LNCaP clone FGC (cell line): Measurements from ENCODE around the gene CCDC102B.
"Not testable (repeated sequence)": the region's sequence is repeated elsewhere in the genome, so short reads cannot be mapped to it uniquely, and the experiment has no call there.

Source experiments
- DNase-seq: peaks from one replicate; pipeline ENCODE4 v3.0.0-alpha.2; 2011; ENCODE audit warnings: low read depth
- H3K4me3 ChIP-seq: 2 replicates; pipeline ENCODE4 v1.5.1; 2011; ENCODE audit warnings: mild to moderate bottlenecking, low read depth, low read length, control low read depth
- TF ChIP-seq, protein P1 (sequence below): IDR thresholded peaks from 2 replicates; pipeline ENCODE4 v1.5.1; 2012; ENCODE audit warnings: mild to moderate bottlenecking; ENCODE audit not compliant: control insufficient read depth, insufficient read depth; ENCODE audit errors: extremely low read depth

Gene CCDC102B

DNA sequence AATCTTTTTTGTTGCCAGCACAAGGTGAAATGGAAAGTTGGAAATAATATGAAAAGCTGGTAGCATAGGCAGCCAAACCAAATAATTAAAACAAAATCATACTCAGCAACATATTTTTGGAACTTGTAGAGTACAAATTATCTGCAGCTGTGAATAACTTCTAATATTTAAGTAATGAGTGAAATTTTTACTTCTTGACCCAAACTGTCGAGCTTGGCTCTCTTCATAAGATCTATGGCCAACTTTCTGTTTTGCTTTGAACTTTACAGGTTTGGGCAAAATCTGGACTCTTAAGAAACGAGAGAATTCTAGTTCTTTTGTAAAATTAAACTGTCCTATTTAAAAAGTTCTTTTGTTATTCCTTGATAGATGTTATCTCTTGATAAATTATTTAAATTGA is 25.6 kb upstream of the CCDC102B start:
- no peak overlapping the region for H3K4me3 ChIP-seq
- DNase-seq: no peak
- TF ChIP-seq, protein P1, sequence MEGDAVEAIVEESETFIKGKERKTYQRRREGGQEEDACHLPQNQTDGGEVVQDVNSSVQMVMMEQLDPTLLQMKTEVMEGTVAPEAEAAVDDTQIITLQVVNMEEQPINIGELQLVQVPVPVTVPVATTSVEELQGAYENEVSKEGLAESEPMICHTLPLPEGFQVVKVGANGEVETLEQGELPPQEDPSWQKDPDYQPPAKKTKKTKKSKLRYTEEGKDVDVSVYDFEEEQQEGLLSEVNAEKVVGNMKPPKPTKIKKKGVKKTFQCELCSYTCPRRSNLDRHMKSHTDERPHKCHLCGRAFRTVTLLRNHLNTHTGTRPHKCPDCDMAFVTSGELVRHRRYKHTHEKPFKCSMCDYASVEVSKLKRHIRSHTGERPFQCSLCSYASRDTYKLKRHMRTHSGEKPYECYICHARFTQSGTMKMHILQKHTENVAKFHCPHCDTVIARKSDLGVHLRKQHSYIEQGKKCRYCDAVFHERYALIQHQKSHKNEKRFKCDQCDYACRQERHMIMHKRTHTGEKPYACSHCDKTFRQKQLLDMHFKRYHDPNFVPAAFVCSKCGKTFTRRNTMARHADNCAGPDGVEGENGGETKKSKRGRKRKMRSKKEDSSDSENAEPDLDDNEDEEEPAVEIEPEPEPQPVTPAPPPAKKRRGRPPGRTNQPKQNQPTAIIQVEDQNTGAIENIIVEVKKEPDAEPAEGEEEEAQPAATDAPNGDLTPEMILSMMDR: no peak

DNA sequence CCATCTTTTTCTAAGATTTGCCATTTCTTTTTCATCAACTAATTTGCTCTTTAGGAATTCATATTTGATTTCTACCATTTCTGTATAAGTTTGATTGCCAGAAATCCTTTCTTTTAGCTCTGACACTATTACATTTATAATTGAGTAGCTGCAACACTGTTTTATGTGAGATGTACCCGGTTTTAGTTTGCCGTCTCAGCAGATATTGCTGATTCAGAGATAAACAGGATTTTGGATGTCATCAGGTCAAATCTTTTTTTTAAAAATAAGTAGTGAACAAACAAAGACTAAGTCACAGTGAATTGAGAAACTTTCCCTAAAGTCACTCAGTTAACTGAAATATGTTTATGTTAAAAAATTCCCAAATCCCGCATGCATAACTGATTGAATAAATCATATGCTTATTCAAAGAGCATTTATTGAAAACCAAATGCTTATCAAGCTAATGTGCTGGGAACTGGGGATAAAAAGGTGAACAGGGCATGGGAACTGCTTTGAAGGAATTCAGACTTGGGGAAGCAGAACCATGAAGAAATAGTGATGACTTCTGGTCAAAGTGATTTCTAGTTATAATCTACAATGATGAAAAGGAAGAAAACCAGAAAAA is 19.5 kb upstream of the CCDC102B start:
- no peak for DNase-seq
- no peak overlapping the region for H3K4me3 ChIP-seq
- TF ChIP-seq, protein P1: no peak

DNA sequence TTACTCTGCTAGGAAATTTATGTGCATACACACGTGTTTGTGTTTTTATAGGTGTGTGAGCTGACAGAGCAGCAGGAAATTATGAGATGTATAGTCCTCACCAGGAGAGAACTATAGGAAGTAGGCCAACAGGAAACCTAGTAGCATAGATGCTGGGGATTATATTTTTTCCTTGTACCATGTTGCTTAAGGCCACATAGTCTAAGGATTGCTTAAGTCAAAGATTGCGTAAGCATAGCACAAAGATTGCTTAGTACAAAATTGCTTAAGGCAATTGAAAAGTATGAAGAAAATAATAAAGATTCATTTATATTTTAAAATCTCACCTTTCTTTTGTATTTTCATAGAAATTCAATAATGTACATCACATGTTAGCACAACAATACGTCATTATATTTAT is 18.7 kb upstream of the CCDC102B start:
- DNase-seq: no peak
- TF ChIP-seq, protein P1: no peak
- H3K4me3 ChIP-seq: no peak overlapping the region

DNA sequence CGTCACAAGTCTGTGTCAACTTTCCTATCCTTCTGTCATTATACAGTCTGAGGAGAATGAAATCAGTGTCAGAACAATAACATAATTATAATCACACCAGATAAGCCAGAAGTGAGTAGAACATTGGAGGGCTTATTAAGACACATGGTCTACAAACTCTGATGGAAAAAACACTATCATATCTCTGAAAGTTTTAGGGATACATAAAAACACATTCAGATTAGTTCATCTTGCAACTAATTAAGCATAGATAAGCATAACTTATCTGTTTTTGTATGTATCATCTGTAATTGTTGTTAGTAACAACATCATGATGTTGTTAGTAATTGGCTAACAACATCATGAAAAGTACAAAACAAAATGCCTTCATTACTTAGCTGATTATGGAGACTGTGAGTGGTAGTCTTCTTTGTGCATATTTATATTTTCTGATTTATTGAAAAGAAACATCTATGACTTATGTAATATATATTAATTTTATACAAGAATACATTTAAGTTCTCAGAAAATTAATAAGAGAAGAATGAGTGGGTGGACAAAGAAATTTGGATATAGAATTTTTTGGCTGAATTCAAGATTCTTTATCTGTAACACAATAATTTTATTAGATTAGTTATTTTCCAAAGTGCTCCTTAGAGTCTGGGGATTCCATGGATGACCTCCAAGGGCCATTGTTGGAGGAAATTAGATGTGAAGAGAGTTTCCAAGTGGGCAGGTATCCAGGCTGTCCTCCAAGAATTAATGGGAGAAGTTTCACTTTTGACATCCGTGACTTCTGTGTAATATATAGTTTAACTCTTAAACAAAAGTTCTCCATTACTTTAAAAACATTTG is 16.9 kb upstream of the CCDC102B start:
- H3K4me3 ChIP-seq: no peak overlapping the region
- TF ChIP-seq, protein P1: no peak
- no peak for DNase-seq

DNA sequence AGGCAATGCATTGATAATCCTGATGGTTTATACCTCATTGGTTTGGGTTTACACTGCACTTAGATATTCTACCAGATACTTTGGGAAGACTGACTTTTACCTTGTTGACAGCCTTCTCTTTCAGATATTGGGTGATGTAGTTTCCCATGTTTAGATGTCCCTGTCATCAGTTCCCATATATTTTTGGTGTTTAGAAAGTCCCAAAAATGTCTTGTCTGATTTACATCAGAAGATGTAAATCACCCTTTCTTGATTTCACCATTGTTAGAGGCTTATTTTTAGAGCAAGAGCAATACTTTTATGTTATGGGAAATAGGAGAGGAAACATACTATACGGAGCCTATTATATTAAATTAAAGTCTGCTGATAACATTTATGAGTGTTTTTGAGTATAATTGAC is 14.4 kb upstream of the CCDC102B start:
- no peak for DNase-seq
- no peak overlapping the region for H3K4me3 ChIP-seq

DNA sequence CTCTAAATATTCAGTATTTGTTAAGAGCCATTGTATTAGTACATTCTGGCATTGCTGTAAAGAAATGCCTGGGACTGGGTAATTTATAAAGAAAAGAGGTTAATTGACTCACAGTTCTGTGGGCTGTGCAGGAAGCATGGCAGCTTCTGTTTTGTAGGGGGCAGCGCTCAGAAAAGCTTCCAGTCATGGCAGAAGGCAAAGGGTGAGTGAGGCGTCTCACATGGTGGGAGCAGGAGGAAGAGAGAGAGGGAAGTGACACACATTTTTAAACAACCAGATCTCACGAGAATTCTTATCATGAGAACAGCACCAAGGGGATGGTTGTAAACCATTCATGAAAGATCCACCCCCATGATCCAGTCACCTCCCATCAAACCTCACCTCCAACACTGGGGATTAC is 13.8 kb upstream of the CCDC102B start:
- H3K4me3 ChIP-seq: no peak overlapping the region
- TF ChIP-seq, protein P1: no peak

More for the DNA sequence above, 14.4 kb upstream of the CCDC102B start:
- TF ChIP-seq, protein P1: no peak

DNA sequence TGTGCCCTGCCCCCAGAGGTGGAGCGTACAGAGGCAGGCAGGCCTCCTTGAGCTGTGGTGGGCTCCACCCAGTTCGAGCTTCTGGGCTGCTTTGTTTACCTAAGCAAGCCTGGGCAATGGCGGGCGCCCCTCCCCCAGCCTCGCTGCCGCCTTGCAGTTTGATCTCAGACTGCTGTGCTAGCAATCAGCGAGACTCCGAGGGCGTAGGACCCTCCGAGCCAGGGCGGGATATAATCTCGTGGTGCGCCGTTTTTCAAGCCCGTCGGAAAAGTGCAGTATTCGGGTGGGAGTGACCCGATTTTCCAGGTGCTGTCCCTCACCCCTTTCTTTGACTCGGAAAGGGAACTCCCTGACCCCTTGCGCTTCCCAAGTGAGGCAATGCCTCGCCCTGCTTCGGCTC is 7.6 kb upstream of the CCDC102B start:
- DNase-seq: not testable (repeated sequence)
- peak overlapping the region; percentile 29; the same call in 1 of the 2 replicates for H3K4me3 ChIP-seq

More for the DNA sequence above, 13.8 kb upstream of the CCDC102B start:
- DNase-seq: no peak
